HT1080 (cell line): ENCODE measurements around the gene NRF1. TPM values are rescaled to one million over a fixed set of nuclear protein-coding genes. Genes with fewer than 3 reads are reported as not detected.

Experiments used
- DNase-seq: peaks from one replicate; pipeline ENCODE4 v3.0.0-alpha.2; 2015; ENCODE audit warnings: low read depth
- total RNA-seq: library from RNA; depleted of rRNA; stranded (reverse); fragments of >200 nt; shearing (Covaris generic); gene quantifications from 2 replicates; pipeline ENCODE4 v1.2.3, GENCODE V29; 2014

NRF1 gene
- total RNA-seq, 1 experiment from 2014 or later: 14.6 TPM

DNA sequence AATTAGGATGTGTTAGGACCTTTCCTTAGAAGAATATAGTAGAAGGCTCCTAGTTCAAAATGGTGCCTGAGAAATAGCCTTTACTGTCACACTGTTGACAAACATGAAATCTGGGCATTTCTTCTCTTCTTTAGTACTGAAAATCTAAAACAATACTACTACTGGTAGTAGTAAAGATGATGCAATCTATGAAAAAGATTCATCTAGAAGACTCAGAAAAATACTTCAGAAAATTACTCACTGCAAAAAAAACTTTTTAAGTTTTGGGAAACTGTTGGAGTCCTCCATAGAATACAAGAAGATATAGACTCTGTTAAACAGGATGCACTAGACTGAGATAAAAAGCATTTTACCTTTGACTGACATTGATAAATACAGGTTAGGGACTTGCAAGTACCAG is 67.1 kb downstream of the NRF1 start:
- DNase-seq: no peak

DNA sequence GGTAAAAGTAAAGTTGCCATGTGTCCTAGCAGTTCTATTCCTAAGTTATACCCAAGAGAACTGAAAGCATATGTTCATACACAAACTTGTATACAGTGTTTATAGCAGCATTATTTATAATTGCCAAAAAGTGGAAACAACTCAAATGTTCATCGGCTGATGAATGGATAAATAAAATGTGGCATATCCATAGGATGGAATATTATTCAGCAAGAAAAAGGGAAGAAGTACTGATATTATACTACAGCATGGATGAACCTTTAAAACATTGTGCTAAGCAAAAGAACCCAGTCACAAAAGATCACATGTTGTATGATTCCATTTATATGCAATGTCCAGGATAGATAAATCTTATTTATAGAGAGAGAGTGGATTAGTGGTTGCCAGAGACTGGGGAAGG is 68.9 kb downstream of the NRF1 start:
- DNase-seq: no peak

DNA sequence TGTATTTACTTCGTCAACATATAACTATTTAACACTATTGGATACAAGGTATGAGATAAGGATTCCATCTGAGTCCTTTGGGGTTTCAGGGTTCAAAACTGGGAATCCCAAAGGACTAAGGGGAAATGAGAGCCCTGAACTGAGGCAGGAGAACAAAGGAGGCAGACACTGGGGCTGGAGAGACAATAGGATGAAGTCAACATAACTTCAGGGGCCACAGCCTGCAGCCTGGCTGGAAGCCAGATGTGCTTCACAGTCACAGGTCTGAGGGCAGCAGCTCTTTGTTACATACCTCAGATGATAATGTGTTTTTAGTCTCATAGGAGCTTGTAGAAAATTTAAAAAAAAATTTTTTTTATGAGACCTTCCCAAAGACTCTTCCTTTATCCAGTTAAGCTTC is 73.3 kb downstream of the NRF1 start:
- peak; percentile 28 for DNase-seq

DNA sequence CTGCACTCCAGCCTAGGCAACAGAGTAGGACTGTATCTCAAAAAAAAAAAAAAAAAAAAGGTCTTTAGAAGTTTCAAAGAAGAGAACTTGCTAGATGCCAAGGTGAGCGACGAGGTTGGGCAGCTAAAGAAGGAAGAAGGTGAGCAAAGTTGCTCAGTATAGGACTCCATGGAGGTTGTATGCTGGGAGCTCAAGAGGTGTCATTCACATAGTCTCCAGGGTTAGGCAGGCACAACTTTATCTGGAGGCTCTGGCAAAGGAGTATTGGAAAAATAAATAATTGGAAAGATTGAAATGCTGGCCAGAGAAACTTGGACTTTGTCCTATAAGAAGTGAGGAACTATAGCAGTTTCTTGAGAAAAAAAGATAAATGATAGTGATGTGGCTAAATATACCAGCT is 74.5 kb downstream of the NRF1 start:
- DNase-seq: no peak

DNA sequence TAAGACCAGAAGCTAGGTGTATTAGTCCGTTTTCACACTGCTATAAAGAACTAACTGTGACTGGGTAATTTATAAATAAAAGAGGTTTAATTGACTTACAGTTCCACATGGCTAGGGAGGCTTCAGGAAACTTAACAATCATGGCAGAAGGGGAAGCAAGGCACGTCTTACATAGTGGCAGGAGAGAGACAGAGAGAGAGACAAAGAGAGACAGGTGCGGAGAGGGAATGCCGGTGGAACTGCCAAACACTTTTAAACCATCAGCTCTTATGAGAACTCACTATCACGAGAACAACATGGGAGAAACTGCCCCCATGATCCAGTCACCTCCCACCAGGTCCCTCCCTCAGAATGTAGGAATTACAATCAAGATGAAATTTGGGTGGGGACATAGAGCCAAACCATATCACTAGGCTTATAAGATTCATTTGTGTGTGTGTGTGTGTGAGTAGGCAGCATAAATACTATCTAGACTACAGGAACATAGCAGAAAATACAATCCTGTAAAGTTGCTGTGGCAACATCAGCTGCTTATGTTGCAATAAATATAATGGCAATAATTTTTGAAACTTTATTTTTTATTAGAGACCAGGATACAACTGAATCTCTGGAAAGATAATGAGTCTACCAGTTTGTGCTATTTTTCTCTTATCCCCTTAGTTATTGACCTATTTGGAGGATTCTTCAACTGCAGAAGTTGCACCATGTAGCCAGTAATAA is 77.1 kb downstream of the NRF1 start:
- no peak for DNase-seq

DNA sequence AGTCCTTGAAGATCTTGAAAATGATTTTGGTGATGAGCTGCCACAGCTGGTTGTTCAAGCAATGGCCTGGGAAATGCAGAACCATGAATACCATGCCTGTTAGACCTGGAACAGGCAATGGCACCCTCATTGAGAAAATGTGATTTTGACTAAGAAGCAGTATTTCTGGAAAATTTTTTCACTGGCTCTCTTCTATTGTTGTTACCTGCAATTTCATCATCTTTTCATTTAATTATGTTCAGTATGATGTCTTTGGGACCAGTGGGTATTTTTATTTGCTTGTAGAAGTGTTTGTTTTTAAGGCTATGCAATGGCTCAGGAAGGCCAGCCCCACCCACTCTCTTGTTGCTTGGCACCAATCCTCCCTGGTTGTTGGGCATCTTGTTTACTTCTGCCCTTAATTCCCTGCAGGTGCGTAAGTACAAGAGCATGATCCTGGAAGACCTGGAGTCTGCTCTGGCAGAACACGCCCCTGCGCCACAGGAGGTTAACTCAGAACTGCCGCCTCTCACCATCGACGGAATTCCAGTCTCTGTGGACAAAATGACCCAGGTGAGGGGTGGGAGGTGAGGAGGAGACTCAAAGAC is 78.6 kb downstream of the NRF1 start:
- no peak for DNase-seq

DNA sequence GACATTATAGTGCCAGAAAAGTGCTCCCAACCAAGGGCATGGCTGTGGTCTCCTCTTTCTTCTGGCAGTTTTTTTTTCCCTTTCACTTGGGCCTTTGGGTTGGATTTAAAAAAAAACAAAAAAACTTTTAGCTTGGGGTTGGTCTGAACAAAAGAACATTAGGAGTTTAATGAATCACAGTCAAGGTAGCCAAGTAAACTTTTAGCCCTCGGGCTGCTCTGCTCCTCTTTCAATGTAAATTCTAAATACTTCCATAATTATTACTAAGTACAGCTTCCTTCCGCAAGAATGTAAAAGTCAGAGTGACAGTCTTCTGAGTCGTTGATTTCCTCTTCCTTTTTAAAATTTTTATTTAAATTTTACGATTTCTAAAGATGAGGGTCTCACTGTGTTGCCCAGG is 79.2 kb downstream of the NRF1 start:
- peak; percentile 28 for DNase-seq

DNA sequence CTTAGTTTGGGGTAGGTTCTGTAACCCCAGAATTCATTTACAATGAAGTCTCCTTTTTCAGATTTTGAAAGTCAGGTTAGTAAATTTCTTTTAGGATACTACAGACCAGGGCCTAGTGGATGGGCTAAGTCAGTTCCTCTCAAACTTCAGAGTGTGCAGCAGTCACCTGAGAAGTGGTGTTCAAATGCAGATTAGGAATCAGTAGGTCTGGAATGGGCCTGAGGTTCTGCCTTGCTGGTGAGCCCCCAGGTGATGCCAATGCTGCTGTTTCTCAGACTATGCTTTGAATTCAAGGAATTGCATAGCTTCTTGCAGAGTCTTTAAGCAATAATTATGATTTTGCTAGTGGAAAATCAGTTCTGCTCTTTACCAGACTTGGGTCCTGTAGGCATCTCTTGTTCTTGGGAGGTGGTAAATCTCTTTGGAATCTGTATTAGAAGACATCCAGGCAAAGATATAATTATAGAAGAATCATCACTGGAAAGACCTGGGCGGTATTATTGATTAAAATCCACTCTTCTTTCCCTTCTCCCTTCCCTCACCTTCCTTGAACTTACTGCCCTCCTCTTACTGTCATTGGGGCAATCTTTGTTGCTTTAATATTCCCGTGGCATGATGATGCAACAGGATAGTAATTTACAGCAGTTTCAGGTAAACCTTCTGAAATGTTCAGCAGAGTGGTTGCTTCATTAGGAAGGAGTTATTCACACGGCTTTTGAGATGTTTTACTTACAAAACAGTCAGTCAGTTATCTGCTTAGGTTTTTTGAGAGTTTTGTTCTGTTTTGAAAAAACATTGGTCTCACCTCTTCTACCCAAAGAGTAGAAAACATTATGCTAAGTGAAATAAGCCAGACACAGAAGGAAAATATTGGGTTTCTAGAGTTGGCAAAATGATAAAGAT is 87.2 kb downstream of the NRF1 start:
- no peak for DNase-seq

DNA sequence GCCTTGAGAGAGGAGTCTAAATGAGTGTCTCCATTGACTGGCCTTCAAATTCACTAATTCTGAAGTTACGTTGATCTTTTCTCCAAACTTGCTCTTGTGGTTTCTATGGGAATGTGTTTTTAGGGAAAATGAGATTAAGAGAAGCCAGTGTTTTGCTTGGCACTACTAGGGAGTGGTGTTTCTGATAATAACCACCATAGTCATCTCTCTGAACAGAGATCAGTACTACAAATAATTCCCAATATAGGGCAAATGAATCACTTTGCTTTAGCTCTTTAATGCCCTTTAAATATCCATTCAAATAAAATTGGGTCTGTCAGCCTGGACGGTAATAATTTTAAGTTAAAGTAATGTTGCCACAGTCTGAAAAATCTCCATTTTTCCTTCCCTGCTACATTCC is 90.8 kb downstream of the NRF1 start:
- DNase-seq: no peak

DNA sequence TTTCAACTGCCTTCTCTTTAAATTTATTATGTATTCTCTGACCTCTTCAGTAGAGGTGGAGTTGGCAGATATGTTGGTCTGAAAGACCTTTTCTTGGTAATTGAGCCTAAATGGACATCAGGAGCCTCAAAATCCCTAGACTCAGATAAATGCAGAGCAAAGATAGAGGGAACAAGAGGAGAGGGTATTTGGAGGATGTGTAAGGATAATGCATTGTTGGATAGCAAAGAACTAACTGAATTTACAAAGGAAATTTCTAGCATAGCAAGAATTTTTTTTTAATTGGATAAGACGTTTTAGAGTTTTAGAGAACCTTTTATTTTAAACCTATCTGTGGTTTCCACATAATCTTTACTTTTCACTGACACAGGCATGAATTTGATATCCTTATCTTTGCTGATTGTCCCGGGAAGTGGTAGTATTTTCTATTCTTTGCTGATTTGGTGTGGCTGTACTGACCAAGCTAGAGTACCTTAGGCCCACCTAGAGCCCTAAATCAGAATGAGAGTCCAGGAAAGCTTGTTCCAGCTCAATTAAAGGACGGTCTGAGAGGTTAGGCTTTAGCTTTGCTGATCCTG is 91.3 kb downstream of the NRF1 start:
- no peak for DNase-seq

DNA sequence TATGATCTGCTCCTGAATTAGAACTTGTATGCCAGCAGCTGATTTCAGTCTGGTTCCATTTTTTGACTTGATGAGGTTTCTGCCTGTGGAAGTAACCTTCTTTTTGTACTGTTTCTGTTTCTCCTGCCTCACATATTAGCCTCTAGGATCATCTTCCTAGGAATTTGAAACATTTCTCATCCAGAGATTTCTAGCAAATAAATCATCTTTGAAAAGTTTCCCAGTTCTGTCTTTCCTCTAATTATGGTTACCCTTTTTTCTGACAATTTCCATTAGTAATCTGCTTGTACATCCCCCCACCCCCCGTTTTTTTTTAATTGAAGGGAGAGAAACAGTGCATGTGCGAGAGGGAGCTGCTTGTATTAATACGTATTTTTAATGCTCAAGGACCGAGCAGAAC is 92.2 kb downstream of the NRF1 start:
- DNase-seq: no peak

DNA sequence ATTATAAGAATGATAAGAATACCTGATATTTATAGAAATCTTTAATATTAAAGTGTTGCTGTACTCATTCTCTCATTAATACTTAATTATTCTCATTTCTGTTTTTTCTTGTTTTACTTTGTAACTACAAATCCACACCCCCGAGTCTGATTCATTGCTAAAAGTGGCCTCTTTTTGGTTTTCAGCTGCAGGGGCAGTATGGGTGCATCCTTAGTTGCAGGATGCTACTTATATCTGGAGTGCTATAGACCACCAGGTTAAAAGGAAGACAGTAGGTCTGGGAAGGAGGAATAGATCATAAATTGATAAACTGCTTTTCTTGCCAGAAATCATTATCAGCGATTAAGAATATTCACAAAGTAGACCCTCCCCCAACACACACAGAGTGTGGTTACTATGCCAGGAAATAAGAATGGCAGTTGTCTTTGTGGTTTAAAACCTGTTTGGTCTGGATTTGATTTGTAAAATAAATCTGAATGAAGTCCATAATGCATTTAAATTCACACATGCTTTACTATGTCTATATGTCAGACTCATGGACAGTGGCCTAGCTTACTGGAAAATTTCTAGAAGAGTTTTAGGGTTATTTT is 96.5 kb downstream of the NRF1 start:
- no peak for DNase-seq

DNA sequence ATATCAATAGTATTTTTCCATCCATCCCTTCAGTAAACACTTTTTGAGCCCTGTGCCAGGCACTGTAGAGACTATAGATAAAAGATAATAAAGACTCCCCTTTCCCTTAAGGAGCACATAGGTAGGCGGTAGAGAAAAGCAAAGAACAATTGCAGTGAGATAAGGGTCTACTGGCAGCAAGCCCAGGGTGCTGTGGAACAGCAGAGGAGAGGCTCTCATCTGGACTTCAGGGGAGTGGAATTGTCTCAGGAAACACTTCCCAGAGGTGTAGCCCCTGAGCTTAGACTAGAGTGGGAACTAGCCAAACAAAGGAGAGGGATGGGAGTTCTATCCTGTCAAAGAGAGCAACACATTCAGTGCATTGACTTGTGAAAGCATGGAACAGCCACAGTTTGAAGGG is 102.0 kb downstream of the NRF1 start:
- DNase-seq: no peak

DNA sequence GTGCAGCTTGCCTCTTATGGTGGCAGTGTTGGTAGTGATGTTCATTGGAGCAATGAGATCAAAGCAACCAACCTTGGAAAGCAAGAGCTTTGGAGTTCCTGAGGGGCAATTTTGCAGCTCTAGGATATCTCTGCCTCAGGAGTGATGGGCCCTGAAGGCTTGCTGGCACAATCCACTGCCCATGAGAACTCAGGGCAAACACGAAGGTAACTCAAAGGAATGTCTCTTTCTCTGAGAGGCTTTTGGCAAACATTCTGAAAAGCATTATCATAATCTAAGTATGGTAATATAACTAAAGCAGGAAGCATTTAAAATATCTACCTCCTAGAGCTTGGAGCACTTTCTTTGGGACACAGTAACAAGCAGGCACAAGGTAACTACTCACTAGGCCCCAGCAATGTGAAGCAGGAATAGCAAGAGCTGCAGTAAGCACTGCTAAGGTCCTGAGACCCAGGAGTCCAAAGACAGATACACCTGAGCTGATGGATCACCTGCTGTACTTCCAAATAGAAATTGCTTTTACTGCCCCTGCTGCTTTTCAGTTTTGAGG is 103.1 kb downstream of the NRF1 start:
- no peak for DNase-seq

DNA sequence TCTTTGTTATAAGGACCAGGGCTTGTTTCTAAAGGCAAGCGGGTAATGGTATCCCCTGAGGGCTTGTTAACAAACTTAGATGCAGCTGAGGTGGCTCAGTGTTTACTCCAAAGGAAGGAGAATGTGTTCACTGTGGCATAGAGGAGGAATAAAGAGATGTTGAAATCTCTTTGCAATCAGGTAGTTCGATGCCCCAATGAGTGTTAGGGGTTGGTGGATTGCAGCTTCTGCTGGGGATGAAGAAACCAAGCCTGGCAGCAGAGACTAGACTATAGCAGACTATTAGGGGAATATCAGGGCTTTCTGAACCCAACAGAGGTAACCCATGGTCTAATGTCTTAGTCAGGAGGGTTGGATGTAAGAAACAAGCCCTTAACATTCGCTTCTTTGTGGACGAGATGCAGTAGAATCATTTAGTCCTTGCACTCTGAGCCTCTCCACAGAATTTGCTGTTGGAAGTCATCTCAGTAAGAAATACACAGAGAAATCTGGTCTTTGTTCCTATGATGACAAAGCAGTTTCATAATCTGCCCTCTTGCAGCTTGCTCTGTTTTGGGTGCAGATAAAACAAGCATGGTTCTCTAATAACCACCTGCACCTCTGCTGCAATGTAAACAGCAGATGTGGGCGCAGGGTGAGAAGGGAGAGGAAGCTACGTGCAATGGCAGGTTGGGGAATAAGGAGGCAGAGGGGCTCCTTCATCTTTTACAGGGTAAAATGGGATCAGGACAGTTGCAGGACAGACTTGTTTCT is 108.6 kb downstream of the NRF1 start:
- DNase-seq: no peak

DNA sequence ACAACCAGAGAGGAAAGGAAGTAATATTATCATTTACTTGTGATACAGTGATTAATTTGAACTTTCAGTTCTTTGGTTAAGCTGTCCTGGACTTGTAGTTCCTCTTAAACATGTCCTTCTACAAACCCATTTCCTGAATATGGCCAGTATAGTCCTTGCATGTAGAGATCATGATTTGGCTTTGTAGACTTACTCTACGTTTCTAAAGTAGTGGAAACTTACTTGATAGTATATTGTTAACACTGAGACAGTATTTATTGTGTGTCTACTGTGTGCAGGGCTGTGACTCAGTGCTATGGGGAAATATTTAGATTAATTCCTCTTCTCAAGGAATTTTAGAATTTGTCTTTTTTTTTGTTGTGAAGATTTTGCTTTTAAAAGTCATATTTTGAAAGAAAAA is 109.5 kb downstream of the NRF1 start:
- no peak for DNase-seq

DNA sequence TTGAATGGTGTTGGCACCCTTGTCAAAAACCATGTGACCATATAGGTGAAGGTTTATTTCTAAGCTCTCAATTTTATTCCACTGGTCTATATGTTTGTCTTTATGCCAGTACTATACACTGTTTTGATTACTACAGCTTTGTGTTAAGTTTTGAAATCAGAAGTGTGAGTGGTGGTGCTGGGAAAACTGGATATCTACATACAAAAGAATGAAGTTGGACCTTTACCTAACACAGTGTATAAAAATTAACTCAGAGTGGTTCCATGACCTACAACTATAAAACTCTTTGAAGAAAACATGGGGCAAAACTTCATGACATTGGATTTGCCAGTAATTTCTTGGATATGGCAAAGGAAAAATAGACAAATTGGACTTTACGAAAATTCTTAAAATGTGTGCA is 112.2 kb downstream of the NRF1 start:
- DNase-seq: no peak

DNA sequence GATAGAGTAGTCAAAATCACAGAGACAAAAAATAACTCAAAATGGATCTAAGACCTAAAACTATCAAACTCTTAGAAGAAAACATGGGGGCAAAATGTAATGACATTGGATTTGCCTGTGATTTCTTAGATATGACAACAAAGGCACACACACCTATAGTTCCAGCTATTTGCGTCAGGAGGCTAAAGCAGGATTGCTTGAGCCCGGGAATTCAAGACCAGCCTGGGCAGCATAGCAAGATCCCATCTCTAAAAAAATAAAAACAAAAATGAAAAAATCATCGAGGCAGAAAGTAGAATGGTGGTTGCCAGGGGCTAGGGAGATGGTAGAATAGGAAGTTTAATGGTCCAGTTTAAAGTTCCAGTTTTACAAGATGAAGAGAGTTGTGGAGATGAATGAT is 113.3 kb downstream of the NRF1 start:
- no peak for DNase-seq

DNA sequence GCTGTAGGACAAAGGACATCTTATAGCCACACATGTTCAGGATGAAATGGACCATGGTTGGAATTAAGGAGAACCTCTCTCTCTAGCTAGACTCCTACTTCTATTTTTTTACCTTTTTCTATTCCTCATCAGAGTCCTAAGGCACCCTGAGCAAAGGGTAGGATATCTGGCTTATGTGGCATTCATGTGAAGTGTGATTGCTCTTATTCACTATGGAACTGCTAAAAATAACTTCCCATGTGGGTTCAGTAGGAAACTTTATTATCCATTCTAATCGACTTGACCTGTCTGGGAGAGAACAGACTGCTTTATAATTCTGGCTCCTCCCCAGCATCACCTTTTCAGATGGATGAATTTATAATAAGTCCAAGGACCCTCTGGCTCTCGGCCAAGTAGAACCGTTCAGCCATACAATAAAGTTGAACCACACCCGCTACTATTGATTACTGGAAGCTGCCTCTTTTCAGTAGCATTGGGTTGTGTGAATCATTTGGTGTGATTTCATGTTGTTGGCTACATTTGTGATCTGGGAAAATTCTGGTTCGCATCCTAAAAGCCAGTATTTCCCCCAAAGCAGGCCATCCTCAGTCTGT is 117.5 kb downstream of the NRF1 start:
- DNase-seq: no peak

DNA sequence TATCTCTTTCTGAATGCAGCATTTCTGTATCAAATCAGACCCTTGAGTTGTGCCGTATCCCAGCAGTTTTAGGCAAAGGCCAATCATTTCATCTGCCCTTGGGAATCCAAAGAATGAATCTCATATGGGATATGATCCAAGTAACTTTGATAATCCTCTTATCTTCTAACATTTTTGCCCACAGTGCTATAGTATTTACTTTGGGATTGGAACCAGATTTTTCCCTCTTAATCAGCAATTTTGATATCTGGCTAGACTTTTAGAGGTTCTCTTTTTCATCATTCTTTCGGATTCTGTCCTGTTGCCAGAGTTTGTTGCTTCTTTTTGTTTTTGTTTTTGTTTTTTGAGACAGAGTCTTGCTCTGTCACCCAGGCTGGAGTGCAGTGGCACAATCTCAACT is 118.0 kb downstream of the NRF1 start:
- no peak for DNase-seq
